Breast epithelium (tissue), 3 donors: ENCODE measurements around the gene OSBPL6.

Experiments used
- POLR2A ChIP-seq: fragments of 450-650 bp; IDR thresholded peaks from one replicate; pipeline ENCODE4 v1.6.1; 2016; ENCODE audit warnings: antibody characterized with exemption, mild to moderate bottlenecking, moderate library complexity
- POLR2AphosphoS5 ChIP-seq, 3 donors: sonication (generic); formaldehyde crosslinking; IDR thresholded peaks; one replicate each; pipeline ENCODE4 v1.6.1; 2017; ENCODE audit warnings: antibody characterized with exemption in 3 of 3
- TF ChIP-seq, protein P1 (sequence below), 3 donors: fragments of 450-650 bp; IDR thresholded peaks; one replicate each; pipeline ENCODE4 v1.5.1; 2016 to 2017; ENCODE audit warnings: antibody characterized with exemption in 3 of 3, mild to moderate bottlenecking in 3 of 3, moderate library complexity in 3 of 3

DNA sequence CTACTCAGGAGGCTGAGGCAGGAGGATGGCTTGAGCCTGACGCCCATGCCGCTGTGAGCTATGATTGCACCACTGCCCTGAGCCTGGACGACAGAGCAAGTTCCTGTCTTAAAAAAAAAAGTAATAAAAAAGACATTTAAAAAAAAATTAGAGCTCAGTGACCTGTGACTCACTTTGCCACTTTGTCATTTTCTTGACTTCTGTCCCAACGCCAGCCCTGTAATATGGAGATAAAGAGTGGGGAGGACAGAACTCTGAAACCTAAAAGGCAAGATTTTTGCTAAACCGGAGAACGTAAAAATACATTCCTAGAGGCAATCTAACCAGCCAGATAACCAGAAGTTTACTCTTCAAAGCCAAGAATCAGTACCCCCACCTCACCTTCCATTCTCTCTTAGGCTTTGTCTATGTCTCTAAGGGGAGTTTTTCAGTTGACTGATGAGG lies 207.7 kb downstream of the OSBPL6 start:
- TF ChIP-seq, protein P1, sequence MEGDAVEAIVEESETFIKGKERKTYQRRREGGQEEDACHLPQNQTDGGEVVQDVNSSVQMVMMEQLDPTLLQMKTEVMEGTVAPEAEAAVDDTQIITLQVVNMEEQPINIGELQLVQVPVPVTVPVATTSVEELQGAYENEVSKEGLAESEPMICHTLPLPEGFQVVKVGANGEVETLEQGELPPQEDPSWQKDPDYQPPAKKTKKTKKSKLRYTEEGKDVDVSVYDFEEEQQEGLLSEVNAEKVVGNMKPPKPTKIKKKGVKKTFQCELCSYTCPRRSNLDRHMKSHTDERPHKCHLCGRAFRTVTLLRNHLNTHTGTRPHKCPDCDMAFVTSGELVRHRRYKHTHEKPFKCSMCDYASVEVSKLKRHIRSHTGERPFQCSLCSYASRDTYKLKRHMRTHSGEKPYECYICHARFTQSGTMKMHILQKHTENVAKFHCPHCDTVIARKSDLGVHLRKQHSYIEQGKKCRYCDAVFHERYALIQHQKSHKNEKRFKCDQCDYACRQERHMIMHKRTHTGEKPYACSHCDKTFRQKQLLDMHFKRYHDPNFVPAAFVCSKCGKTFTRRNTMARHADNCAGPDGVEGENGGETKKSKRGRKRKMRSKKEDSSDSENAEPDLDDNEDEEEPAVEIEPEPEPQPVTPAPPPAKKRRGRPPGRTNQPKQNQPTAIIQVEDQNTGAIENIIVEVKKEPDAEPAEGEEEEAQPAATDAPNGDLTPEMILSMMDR (IDR thresholded peaks at IDR 0.05): no peak
- TF ChIP-seq POLR2A (no peak), POLR2AphosphoS5 (IDR thresholded peaks at IDR 0.05) (no peak)
